SH-SY5Y (cell line): ENCODE results near the gene LRRC15.

Source experiments
- GATA2 ChIP-seq: IDR thresholded peaks from 2 replicates; pipeline ENCODE4 v1.6.1; 2011; ENCODE audit warnings: mild to moderate bottlenecking, low read depth, low read length
- GATA3 ChIP-seq: IDR thresholded peaks from 2 replicates; pipeline ENCODE4 v1.6.1; 2011; ENCODE audit warnings: low read depth, mild to moderate bottlenecking, low read length, moderate library complexity

DNA sequence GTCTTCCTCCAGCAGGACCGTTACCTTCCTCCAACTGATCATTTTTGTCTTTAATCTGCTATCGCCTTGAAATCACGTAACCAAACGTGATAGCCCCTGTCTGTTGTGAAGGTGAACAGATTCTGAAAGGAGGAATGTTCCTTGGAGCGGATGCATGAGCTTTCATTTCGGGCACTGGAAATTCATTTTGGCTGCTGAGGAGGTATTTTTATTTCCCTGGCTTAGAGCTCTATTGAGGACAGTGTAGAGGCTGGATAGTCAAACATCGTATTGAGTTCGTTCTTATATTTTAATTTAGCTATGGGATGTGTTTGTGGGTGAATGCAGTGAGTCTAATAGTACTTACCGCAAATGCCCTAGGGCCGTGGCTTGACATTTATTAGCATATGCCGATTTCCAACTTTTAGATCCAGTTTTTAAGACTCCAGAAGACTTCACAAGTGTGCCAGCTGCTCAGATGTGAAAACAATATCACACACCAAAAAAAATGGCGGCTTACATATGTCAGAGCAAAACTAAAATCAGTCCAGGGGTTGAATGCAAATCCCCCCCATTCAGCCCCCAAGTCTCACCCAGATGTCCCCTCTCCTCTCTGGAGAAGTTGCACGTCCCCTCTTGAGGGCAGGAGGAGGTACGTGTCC is 40.5 kb downstream of the LRRC15 start:
- TF ChIP-seq GATA2 (no peak), GATA3 (no peak)
